Thyroid gland (tissue), 4 donors: ENCODE data around the gene ADCY4. TPM values are rescaled to one million over a fixed set of nuclear protein-coding genes. Genes with fewer than 3 reads are reported as not detected.

Experiments
- DNase-seq, 2 donors: peaks; one replicate each; pipeline ENCODE4 v3.0.0-alpha.2; 2019
- H3K27ac ChIP-seq, 3 donors: fragments of 200-600 bp; sonication (generic); 1 replicate in 2 of 3; 2 replicates in 1 of 3; pipeline ENCODE4 v1.5.1; 2016 to 2019; ENCODE audit warnings: mild to moderate bottlenecking in 1 of 3, moderate library complexity in 1 of 3
- H3K27me3 ChIP-seq: fragments of 200-600 bp; sonication (generic); one replicate; pipeline ENCODE4 v1.5.1; 2019
- H3K36me3 ChIP-seq, 2 donors: fragments of 200-600 bp; sonication (generic); one replicate each; pipeline ENCODE4 v1.5.1; 2016 to 2019
- H3K4me1 ChIP-seq, 2 donors: fragments of 200-600 bp; sonication (generic); one replicate each; pipeline ENCODE4 v1.5.1; 2017 to 2019
- H3K4me3 ChIP-seq, 3 donors: fragments of 200-600 bp; sonication (generic); replicated peaks in 1 of 3; 1 replicate in 2 of 3; 2 replicates in 1 of 3; pipeline ENCODE4 v1.5.1; 2016; ENCODE audit warnings: mild to moderate bottlenecking in 1 of 3
- H3K9me3 ChIP-seq: fragments of 200-600 bp; sonication (generic); one replicate; pipeline ENCODE4 v1.5.1; 2017
- CTCF ChIP-seq, 6 experiments: fragments of 200-600 bp in 3 of 6; fragments of 450-650 bp in 3 of 6; sonication (generic) in 3 of 6; IDR thresholded peaks; one replicate each; pipeline ENCODE4 v1.5.1; 2016 to 2019; ENCODE audit warnings: antibody characterized with exemption in 6 of 6, mild to moderate bottlenecking in 2 of 6, inconsistent platforms in 1 of 6, moderate library complexity in 1 of 6
- POLR2A ChIP-seq, 2 donors: fragments of 450-650 bp; IDR thresholded peaks; one replicate each; pipeline ENCODE4 v1.6.1; 2017; ENCODE audit warnings: antibody characterized with exemption in 2 of 2, mild to moderate bottlenecking in 2 of 2, moderate library complexity in 1 of 2
- WGBS, 2 donors: methylation state at CpG; one replicate each; pipeline ENCODE4 v1.1.5; 2017; 5-methylcytosine and 5-hydroxymethylcytosine counted together
- intact Hi-C: fragments of 100-400 bp; cut with DNase I; formaldehyde crosslinking; loops from one replicate; pipeline ENCODE4 v1.15.1; 2023
- total RNA-seq, 4 donors: library from RNA; depleted of rRNA; stranded (reverse); fragments of >200 nt; gene quantifications; one replicate each; pipeline ENCODE4 v1.2.3, GENCODE V29; 2016

The ADCY4 gene
- total RNA-seq, 4 donors from 2014 or later, result 35.2 to 65.4 (median 48.8) TPM

DNA sequence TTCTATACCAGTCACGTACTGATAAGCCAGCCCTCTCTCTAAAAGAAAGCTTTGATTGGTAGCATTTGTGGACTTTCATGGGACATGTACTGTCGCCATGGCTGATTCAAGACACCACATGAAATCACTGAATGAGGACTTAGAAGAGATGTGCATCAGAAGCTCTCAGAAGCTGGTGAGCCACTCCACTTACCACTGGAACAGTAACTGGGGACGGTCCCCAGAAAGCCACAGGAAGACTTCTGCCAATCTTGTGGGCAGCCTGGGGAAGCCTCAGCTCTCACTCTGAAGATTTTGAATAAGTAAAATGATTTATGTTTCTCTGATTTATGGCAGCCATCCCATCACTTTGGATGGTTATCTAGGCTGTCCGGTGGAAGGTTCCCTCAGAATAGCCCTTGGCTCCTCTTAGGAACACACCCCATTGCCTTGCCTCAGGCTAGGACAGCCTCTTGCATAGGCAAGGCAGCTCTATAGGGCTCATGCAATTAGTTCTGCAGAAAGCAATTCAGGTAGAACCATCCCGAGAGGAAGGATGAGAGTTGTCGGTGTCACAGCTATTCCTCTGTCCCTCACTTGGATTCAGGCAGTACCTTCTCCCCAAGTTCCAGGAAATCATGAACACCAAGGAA is 45.1 kb downstream of the ADCY4 start:
- Histone ChIP-seq H3K36me3 (peaks cover 7 to 17% of the 10 kb centered on the region in 2 donors), H3K27me3 (no peaks in the 10 kb centered on the region), H3K27ac (no peak overlapping the region), H3K9me3 (no peaks in the 10 kb centered on the region), H3K4me1 (no peaks in the 10 kb centered on the region), H3K4me3 (no peak overlapping the region)
- DNase-seq, result no peak
- intact Hi-C loops, result no loop called here
- TF ChIP-seq POLR2A (IDR thresholded peaks at IDR 0.05) (no peak), CTCF (IDR thresholded peaks at IDR 0.05) (no peak)
- WGBS, 2 donors, result 74 to 90% methylated on average over 5 to 6 of the region's 6 CpGs

GRCh38 chr14:24286996-24287395 is 47.9 kb downstream of the ADCY4 start:
- Histone ChIP-seq H3K9me3 (no peaks in the 10 kb centered on the region), H3K36me3 (peaks cover 7 to 13% of the 10 kb centered on the region in 2 donors), H3K4me1 (peaks cover 4 to 12% of the 10 kb centered on the region in 2 donors), H3K4me3 (no peak overlapping the region), H3K27ac (no peak overlapping the region), H3K27me3 (no peaks in the 10 kb centered on the region)
- TF ChIP-seq POLR2A (IDR thresholded peaks at IDR 0.05) (no peak), CTCF (IDR thresholded peaks at IDR 0.05) (no peak)
- WGBS, 2 donors, result 98% methylated on average over 5 of the region's 5 CpGs
- intact Hi-C loops, result no loop called here
- no peak for DNase-seq

DNA sequence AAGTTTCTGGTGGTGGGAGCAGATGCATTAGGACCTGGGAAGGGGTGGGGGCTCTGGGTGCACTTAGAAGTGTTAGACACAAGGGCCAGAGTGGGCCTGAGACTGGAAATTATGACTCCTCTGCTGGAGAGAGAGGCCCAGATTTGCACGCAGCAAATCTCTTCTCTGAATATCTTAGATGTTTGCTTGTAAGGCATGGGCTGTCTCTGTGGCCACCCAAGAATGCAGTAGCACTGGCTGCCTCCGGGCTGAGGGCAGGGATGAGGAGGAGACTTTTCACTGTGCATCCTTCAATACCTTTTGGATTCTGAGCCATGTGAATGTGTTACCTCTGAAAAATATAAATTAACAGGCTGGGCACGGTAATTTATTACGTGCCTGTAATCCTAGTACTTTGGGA is 49.5 kb downstream of the ADCY4 start:
- 82 to 84% methylated on average over 4 of the region's 4 CpGs for WGBS, 2 donors
- peaks cover 3 to 4% of the 10 kb centered on the region in 2 donors for H3K36me3 ChIP-seq
- no peak for TF ChIP-seq POLR2A (IDR thresholded peaks at IDR 0.05)
- no peak for TF ChIP-seq CTCF (IDR thresholded peaks at IDR 0.05)
- intact Hi-C loops, result no loop called here
- no peaks in the 10 kb centered on the region for H3K9me3 ChIP-seq
- H3K4me3 ChIP-seq, result no peak overlapping the region
- H3K4me1 ChIP-seq, result peaks cover 4 to 17% of the 10 kb centered on the region in 2 donors
- no peak for DNase-seq
- H3K27ac ChIP-seq, result no peak overlapping the region
- H3K27me3 ChIP-seq, result no peaks in the 10 kb centered on the region

- H3K4me3 ChIP-seq, result no peak overlapping the region
- H3K4me1 ChIP-seq, result peaks cover 4 to 17% of the 10 kb centered on the region in 2 donors
- WGBS, 2 donors, result 84 to 85% methylated on average over 11 of the region's 11 CpGs
- TF ChIP-seq CTCF (IDR thresholded peaks at IDR 0.05) (no peak), POLR2A (IDR thresholded peaks at IDR 0.05) (no peak)
- intact Hi-C loops, result no loop called here
- no peaks in the 10 kb centered on the region for H3K36me3 ChIP-seq
- no peaks in the 10 kb centered on the region for H3K9me3 ChIP-seq
- no peak overlapping the region for H3K27ac ChIP-seq
- no peak for DNase-seq
- no peaks in the 10 kb centered on the region for H3K27me3 ChIP-seq
Observed at GRCh38 chr14:24284501-24285035, 50.3 kb downstream of the ADCY4 start.

DNA sequence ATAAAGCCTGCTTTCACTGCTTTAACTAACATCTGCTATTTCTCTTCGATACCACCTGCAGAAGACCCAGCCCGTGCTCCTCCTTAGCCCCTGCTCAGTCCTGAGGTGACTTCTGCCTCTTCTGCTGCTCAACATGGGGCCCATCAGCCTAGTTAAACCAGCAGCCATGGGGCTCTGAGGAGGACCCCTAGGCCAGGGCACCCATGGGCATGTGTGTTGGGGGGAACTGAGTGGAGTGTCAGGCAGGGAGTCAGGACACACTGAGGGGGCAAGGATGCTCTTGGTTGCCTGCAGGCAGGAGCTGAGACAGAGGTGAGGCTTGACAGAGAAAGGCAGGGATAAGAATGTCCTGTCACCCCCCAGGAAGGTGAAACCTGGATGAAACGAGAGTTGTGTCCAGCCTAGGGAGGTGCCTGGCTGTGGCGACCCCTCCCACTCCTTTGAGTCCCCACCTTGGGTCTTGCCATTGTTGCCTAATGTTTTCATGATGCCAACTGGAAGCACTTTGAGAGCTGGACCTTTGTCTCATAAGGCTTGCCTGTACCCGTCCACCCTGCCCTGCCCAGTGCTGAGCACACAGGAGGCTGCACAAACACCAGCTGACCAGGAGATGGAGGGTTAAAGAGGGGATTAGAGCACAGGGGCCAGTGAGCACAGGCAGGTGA is 50.9 kb downstream of the ADCY4 start:
- no peak for DNase-seq
- Histone ChIP-seq H3K9me3 (no peaks in the 10 kb centered on the region), H3K4me1 (peaks cover 4 to 17% of the 10 kb centered on the region in 2 donors), H3K4me3 (no peak overlapping the region), H3K27me3 (no peaks in the 10 kb centered on the region), H3K27ac (no peak overlapping the region), H3K36me3 (no peaks in the 10 kb centered on the region)
- TF ChIP-seq CTCF (IDR thresholded peaks at IDR 0.05) (no peak), POLR2A (IDR thresholded peaks at IDR 0.05) (no peak)
- intact Hi-C loops, result no loop called here
- WGBS, 2 donors, result 94% methylated on average over 4 to 5 of the region's 5 CpGs
